Colonic mucosa (tissue), 4 donors: ENCODE measurements around the gene ANKRD11. TPM values are rescaled to one million over a fixed set of nuclear protein-coding genes. Genes with fewer than 3 reads are reported as not detected.

Experiments
- DNase-seq: peaks from one replicate; pipeline ENCODE4 v3.0.0-alpha.2; 2020
- H3K27ac ChIP-seq: fragments of 200-600 bp; one replicate; pipeline ENCODE4 v1.8.0; 2021
- H3K27me3 ChIP-seq: fragments of 200-600 bp; one replicate; pipeline ENCODE4 v1.8.0; 2021
- H3K36me3 ChIP-seq: fragments of 200-600 bp; one replicate; pipeline ENCODE4 v1.8.0; 2021
- H3K4me1 ChIP-seq: fragments of 200-600 bp; one replicate; pipeline ENCODE4 v1.8.0; 2021; ENCODE audit warnings: mild to moderate bottlenecking
- H3K4me3 ChIP-seq: fragments of 200-600 bp; one replicate; pipeline ENCODE4 v1.8.0; 2021
- H3K9ac ChIP-seq, 2 donors: one replicate each; pipeline ENCODE4 v1.7.0; 2013; ENCODE audit warnings: control low read depth in 2 of 2, low read depth in 2 of 2, low read length in 2 of 2
- H3K9me3 ChIP-seq: fragments of 200-600 bp; one replicate; pipeline ENCODE4 v1.8.0; 2021
- CTCF ChIP-seq: fragments of 200-600 bp; IDR thresholded peaks from one replicate; pipeline ENCODE4 v1.8.0; 2022; ENCODE audit warnings: antibody characterized with exemption, mild to moderate bottlenecking
- intact Hi-C: fragments of 100-400 bp; cut with DNase I; formaldehyde crosslinking; loops from one replicate; pipeline ENCODE4 v1.14.1; 2022
- total RNA-seq, 2 donors: library from RNA; stranded (reverse); fragmentation: NEBNext Ultra II Directional in 1 of 2; extraction: Animal tissue kit (Norgen Biotek cat#: 25700) in 1 of 2; gene quantifications; one replicate each; pipeline ENCODE4 v1.2.1, GENCODE V29; 2021
- donor health status: healthy.
- donor health status: DM: no; HTN: no; CAD: no.
- donor health status: DM: no; HTN: no; CAD: no.

ANKRD11 gene
- total RNA-seq, 2 donors from 2014 or later: 69.4 to 129 TPM

GRCh38 chr16:89444151-89444723 lies 46.1 kb downstream of the ANKRD11 start:
- Histone ChIP-seq H3K9me3 (no peaks in the 10 kb centered on the region), H3K27me3 (no peaks in the 10 kb centered on the region), H3K4me3 (no peak overlapping the region), H3K9ac (peak overlapping the region in 1 of 2 donors; percentile 49), H3K4me1 (peaks cover 36% of the 10 kb centered on the region), H3K36me3 (no peaks in the 10 kb centered on the region), H3K27ac (no peak overlapping the region)
- TF ChIP-seq CTCF: no peak
- intact Hi-C loops: no loop called here
- DNase-seq: no peak

DNA sequence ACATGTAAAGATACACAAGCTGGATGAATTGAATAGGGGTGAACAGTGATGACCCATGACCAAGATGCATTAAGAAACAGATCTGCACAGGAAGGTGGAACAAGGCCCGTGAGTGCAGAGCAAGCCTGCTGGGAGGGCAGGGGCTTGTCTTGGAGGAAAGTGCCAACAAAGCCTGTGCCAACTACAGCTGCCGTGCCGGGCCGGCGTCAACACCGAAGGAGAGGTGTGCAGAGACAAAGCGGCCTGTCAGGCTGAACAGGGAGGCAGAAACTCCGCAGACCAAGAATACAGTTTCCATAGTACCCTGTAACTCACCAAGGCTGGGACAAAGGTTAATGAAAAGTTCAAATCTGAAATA lies 46.7 kb downstream of the ANKRD11 start:
- Histone ChIP-seq H3K36me3 (no peaks in the 10 kb centered on the region), H3K27me3 (no peaks in the 10 kb centered on the region), H3K4me1 (peaks cover 36% of the 10 kb centered on the region), H3K9ac (peak overlapping the region in 1 of 2 donors; percentile 49), H3K9me3 (no peaks in the 10 kb centered on the region), H3K27ac (no peak overlapping the region), H3K4me3 (no peak overlapping the region)
- intact Hi-C loops: no loop called here
- DNase-seq: peak; percentile 49
- TF ChIP-seq CTCF: no peak

DNA sequence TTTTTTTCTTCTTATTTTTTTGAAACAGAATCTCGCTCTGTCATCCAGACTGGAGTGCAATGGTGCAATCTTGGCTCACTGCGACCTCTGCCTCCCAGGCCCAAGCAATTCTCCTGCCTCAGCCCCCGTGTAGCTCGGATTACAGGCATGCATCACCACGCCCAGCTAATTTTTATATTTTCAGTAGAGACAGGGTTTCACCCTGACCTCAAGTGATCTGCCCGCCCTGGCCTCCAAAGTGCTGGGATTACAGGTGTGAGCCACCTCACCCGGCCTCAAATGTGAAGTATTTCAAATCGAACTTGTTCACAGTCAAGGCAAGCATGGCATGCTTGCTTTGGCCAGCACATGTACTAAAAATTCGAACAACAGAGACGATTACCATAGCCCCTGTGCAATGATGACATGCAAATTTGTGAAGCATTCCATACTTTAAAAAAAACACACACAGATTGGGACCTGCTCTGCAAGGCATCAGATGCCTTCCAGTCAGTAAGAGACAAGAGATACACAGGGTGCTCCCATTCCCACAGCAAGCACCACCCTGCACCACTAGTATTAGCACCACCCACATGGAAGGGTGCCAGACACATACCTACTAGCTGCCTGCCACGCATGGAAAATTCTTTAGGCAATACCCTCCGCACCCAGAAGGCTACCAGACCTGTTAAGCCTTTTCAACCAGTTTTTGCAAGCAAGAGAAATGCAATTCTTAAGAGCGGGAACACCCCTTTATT lies 47.2 kb downstream of the ANKRD11 start:
- Histone ChIP-seq H3K27ac (no peak overlapping the region), H3K9ac (peak overlapping the region in 1 of 2 donors; percentile 49), H3K4me3 (no peak overlapping the region), H3K4me1 (peaks cover 36% of the 10 kb centered on the region), H3K36me3 (no peaks in the 10 kb centered on the region), H3K27me3 (no peaks in the 10 kb centered on the region), H3K9me3 (no peaks in the 10 kb centered on the region)
- DNase-seq: peak; percentile 82
- no peak for TF ChIP-seq CTCF
- intact Hi-C loops: no loop called here

DNA sequence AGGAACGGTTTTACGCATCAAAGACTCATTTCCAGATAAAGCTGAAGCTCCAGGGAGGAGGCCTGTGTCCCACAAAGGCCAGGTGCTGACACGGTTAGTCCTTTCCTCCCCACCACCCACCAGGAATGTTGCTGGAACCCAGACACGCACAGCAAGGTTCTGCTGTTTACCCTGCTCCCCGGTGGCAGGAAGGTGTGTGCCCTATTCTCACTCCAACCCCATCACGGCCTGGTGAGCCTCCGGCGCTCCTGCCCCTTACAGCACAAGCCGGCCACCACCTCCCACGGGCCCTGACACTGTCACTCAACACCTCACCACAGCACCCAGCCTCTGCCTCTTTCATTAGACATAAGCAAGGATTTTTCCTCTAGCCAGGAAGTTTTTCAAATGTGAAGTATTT lies 47.8 kb downstream of the ANKRD11 start:
- Histone ChIP-seq H3K36me3 (no peaks in the 10 kb centered on the region), H3K27ac (no peak overlapping the region), H3K27me3 (no peaks in the 10 kb centered on the region), H3K9me3 (no peaks in the 10 kb centered on the region), H3K4me3 (no peak overlapping the region), H3K4me1 (peaks cover 40% of the 10 kb centered on the region), H3K9ac (peak overlapping the region in 1 of 2 donors; percentile 9)
- DNase-seq: no peak
- no peak for TF ChIP-seq CTCF
- intact Hi-C loops: no loop called here

DNA sequence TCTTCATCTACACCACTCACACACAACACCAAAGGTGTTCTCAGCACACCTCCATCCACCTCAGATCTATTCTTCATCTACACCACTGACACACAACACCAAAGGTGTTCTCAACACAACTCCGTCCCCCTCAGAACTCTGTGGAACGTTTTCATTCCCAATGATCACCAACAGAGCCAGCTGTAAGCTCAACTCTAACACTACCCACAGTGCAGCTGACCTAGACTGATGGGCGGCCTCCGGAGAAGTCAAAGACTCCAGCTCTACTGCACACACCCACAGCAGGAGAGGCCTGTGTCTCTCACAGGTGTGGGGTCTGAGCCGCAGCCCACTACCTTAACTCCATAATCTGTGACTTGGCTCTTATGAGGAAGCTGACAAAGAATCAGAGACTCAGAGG lies 50.7 kb downstream of the ANKRD11 start:
- Histone ChIP-seq H3K9me3 (no peaks in the 10 kb centered on the region), H3K9ac (no peak overlapping the region), H3K4me1 (peaks cover 43% of the 10 kb centered on the region), H3K36me3 (no peaks in the 10 kb centered on the region), H3K27ac (no peak overlapping the region), H3K4me3 (no peak overlapping the region), H3K27me3 (no peaks in the 10 kb centered on the region)
- no peak for TF ChIP-seq CTCF
- intact Hi-C loops: no loop called here
- DNase-seq: no peak
